NB4 (cell line): ENCODE results near the gene PLAC1.

Experiments used
- DNase-seq: peaks from one replicate; pipeline ENCODE4 v3.0.0; 2010; ENCODE audit warnings: low read depth
- H3K4me3 ChIP-seq: one replicate; pipeline ENCODE4 v1.5.1; 2011; ENCODE audit warnings: mild to moderate bottlenecking, low read depth, low read length, moderate library complexity
- CTCF ChIP-seq: IDR thresholded peaks from one replicate; pipeline ENCODE4 v1.5.1; 2012; ENCODE audit warnings: low read depth, low read length
- MAX ChIP-seq: IDR thresholded peaks from 2 replicates; pipeline ENCODE4 v1.6.1; 2011; ENCODE audit warnings: low read depth, low read length
- MYC ChIP-seq: IDR thresholded peaks from 2 replicates; pipeline ENCODE4 v1.6.1; 2011; ENCODE audit warnings: low read depth, low read length
- POLR2A ChIP-seq: IDR thresholded peaks from 2 replicates; pipeline ENCODE4 v1.6.1; 2011; ENCODE audit warnings: mild to moderate bottlenecking; ENCODE audit not compliant: insufficient read length; ENCODE audit errors: extremely low read depth

PLAC1 gene

GRCh38 chrX:134677332-134677731 lies 19.1 kb upstream of the PLAC1 start:
- TF ChIP-seq POLR2A, result no peak
- no peak for TF ChIP-seq MAX
- no peak for TF ChIP-seq CTCF
- no peak for TF ChIP-seq MYC
- no peak overlapping the region for H3K4me3 ChIP-seq
- no peak for DNase-seq

GRCh38 chrX:134676436-134676835 lies 18.2 kb upstream of the PLAC1 start:
- H3K4me3 ChIP-seq, result no peak overlapping the region
- DNase-seq, result no peak
- no peak for TF ChIP-seq CTCF
- no peak for TF ChIP-seq MAX
- TF ChIP-seq POLR2A, result no peak
- TF ChIP-seq MYC, result no peak

GRCh38 chrX:134673123-134673522 lies 14.9 kb upstream of the PLAC1 start:
- DNase-seq, result no peak
- no peak overlapping the region for H3K4me3 ChIP-seq
- no peak for TF ChIP-seq MAX
- no peak for TF ChIP-seq CTCF

- no peak for DNase-seq
- TF ChIP-seq MYC, result no peak
- TF ChIP-seq POLR2A, result no peak
- TF ChIP-seq MAX, result no peak
- TF ChIP-seq CTCF, result no peak
- H3K4me3 ChIP-seq, result no peak overlapping the region
These were observed 13.8 kb upstream of the PLAC1 start for GRCh38 chrX:134672101-134672500.

- DNase-seq, result peak; percentile 7
- H3K4me3 ChIP-seq, result no peak overlapping the region
- TF ChIP-seq MYC, result no peak
- no peak for TF ChIP-seq CTCF
- TF ChIP-seq POLR2A, result no peak
- TF ChIP-seq MAX, result no peak
These were observed 13.0 kb upstream of the PLAC1 start for GRCh38 chrX:134671294-134671693.
